HG03460 (cell line): ENCODE measurements around the gene NELFB.
"Not testable (repeated sequence)": the region's sequence is repeated elsewhere in the genome, so short reads cannot be mapped to it uniquely, and the experiment has no call there.

Source experiments
- ATAC-seq: cut with Tn5 transposase; IDR thresholded peaks from one replicate; pipeline ENCODE4 v1.9.1; 2021; ENCODE audit not compliant: unreplicated experiment

Gene NELFB

DNA sequence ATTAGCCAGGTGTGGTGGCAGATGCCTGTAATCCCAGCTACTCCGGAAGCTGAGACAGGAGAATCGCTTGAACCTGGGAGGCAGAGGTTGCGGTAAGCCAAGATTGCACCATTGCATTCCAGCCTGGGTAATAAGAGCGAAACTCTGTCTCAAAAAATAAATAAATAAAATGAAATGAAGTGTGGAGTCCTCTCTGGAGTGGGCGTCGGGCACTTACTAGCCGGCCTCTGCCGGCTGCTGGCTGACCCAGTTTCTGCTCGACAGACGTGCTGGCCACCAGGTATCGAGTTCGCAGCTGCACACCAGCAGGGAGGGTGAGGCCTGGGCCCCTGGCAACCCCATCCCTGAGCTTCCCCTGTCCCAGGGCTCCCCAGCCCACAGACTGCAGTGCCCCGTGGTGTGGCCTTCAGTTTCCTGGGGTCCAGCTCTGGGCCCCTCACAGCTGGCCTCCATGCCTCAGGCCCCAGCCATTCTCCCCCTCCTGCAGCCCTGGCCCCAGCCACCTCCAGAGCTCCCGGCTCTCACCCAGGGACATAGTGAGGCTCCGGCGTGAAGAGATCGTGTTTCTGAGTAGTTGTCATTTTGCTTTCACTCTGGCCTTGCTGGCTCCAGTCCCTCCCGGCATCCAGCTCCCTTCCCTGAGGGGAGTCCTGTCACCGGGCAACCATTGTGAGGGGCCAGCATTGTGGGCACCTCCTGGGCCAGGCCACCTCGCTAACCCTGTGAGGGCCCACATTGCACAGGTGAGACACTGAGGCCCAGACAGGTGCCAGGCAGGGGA lies 7.8 kb upstream of the NELFB start:
- no peak for ATAC-seq

DNA sequence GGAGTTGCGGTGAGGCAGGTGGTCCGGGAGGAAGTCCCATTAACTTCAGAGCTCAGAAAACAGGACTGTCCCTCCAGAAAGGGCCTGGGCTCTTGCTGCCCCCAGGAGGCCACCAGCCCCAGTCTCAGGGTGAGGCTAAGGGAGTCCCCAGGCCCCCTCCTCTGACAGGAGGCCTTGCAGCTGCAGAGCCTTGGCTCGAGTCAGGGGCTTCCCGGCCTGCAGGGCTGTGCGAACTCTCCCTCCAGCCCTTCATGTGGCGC lies 7.3 kb upstream of the NELFB start:
- no peak for ATAC-seq

DNA sequence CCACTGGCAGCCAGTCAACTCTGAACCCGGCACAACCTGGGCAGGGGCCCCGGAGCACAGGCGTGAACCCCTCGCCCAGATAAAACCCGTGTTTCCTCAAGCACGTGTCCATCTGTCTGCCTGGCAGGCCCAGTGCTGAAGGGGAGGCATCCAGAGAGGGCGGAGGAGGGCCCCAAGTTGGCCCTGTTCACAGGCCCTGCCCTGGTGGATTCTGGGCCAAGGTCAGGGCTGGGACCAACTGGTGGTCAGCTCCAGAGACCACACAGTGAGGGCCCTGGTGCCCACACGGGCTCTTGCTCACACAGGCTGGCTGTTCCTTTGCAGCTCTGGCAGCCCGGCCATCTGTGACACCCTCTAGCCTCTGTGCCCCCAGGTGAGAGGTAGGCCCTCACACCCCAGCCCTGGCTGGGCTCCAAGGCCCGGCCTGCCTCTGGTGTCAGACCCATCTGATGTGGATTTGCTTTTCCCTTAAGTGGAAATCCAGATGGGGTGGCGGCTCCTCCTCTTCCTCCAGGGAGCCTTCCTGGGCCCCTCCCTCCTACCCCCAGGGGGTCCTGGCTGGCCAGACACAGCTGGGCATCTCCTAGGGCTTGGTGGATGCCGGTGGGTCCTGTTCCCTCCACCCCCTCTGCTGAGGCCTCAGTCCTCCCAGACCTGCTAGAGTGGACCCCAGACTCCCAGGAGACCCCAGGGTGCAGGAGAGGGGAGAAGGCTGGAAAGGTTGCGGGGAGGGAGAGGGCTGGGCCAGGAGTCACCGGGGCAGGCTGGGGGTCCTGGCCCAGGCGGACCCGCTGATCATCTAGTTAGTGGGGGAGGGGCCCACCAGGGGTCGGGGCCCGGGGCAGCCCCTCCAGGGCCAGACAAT lies 4.6 kb upstream of the NELFB start:
- ATAC-seq: no peak

DNA sequence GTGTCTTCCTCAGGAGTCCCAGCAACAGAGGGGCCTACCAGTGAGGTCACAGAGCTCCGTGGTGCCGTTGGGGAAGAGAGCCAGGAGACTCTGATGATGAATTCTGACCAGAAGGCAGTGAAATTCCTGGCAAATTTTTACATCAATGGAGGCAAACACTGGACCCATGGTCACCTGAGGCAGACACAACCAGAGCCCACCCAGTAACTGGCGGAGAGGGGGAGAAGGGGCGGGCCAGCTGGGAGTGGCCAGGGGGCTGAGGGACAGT lies 4.0 kb upstream of the NELFB start, which contains the start of gene STPG3:
STPG3 (plus strand) TSS at position 93 of the 268 bp plus-strand sequence; CDS start at position 94, 1 bp downstream.
- no peak for ATAC-seq

DNA sequence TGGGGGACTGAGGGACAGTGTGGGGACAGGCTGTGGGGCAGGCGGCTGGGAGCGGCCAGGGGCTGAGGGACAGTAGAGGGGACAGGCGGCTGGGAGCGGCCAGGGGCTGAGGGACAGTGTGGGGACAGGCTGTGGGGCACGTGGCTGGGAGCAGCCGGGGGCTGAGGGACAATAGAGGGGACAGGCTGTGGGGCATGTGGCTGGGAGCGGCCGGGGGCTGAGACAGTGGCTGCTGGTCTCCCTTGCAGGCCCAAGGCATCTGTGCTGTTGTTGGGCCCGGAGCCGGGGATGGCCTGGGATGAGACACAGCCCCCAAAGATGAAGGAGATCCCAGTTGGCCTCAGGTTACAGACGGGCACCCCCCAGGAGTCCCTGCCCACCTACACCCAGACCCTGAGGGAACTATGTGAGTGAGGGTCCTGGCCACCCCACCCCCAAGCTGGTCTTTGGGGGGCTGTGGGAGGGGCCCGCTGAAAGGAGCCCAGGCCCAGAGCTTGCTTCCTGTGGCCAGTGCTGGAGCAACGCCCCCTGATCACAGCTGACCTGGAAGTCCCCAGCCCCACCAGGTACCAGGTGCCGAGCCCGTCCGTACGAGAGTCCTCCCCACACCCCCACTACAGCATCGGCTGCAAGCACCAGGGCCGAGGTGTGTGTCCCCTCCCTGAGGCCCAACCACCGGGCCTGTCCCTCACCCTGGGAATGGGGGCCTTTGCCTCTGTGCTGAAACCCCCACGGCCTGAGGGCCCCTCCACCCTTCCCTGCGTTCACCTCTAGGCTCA lies 3.4 kb upstream of the NELFB start:
- no peak for ATAC-seq

DNA sequence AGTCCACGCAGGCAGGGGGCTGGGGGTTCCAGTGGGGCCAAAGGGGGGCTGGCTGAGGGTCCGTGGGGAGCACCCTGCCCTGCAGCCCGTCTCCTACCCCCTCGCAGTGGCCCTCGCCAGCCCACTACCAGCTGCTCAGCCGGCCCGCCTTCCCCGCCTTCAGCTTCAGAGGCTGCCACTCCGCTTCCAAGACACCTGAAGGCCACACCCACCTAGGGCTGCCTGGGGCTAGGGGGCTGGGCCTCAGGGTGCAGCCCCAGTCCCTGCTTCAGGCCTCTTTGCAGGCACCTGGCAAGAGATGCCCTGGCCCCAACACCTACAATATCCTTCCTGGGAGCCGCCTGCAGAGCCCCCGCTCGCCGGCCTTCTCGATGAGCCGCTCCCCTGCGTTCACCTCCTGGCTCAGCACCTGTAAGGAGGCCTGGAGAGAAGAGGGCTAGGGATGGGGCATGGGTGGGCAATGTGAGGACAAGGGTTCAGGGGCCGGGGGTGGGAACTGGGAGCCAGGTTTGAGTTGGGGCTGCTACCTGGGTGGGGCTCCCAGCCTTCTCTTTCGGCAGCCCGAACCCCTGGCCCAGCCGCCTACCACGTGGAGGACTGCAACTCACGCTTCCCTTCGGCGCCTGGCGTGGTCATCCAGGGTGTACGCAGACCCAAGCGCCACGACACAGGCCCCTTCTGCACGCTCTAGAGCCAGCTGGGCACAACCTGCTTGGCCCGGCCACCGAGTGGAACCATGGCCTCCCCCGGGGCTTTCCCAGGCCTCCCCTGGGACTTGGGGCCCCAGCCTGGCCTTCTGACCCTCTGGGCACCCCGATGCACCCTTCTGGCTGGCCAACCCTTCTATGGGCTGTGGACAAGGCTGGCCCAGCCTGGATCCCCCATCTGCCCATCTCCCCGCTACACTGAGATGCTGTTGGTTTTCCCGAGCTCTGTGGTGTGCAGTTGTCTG lies 2.3 kb upstream of the NELFB start:
- no peak for ATAC-seq

DNA sequence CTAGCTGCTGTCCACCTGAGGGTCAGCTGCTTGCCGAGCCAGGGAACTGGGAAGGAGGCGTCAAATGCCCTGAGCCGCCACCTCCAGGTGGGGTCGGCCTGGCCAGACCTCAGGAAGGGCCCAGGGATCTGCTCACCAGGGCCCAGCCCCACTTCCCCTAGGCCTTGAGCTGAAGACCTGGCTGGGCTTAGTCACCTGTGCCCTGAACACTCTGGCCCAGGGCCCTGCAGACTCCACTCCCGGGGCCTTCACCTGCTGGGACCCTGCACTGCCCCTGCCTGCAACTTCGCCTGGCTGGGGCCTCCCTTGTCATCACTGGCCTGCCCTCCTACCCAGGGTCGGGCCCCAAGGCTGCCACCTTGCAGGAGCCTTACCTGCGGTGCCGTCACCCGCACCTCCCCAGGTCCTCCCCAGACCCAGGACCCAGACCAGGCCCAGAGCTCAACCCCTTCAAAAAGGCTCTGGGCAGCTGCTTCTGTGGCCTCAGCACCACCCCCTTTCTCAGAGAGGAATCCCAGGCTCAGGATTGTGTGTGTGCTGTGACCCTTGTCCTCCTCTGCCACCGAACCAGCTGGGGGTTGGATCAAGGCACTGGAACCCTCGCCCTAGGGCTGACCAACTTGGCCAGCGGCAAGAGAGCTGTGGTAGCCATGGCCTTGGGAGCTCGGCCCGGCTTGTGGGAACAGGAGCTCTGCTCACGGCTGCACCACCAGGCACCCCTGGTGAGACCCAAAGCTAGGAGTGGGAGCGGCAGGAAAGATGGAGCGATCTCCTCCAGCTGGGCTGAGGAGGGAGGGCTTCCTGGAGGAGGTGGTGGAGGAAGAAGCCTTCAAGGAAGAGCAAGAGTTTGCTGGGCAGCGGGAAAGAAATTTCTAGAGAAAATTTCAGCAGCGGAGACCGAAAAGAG lies 1.2 kb upstream of the NELFB start:
- no peak for ATAC-seq

DNA sequence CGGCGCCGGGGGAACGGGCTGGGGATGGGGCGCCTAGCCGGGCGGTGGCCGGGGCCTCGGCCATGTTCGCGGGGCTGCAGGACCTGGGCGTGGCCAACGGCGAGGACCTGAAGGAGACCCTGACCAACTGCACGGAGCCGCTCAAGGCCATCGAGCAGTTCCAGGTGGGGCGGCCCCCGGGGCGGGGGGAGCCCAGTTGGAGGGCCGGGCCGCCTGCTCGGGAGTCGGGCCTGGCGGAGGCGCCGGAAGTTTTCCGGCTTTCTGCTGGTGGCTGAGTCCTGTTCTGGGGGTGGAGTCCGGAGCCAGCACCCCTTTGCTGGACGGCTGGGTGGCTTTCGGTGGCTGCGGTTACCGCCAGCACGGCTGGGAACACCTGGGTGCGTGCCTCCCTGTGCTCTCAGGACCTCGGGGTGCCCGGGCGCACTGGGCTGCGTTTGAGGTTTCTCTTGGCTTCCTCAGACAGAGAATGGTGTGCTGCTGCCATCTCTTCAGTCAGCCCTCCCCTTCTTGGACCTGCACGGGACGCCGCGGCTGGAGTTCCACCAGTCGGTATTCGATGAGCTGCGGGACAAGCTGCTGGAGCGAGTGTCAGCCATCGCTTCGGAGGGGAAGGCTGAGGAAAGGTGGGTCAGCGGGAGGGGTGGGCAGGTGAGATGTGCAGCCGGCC lies 454 bp downstream of the NELFB start:
- ATAC-seq: no peak

DNA sequence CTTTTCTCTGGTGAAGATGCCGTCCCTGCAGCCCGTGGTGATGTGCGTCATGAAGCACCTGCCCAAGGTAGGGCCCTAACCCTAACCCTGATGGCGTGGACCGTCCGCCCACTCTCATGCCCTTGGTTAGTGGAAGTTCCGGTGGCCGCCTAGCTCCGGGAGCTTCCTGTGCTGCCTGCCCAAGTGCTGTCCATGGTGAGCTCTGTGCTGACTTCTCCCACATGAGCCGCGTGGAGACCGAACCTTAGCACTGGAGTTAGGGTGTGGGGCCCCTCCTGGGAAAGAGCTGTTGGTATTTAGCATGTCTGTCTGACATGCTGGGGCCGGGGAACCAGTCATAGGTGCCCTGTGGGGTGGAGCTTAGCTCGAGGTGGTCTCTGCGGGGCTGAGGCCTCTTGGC lies 1.2 kb downstream of the NELFB start:
- no peak for ATAC-seq

DNA sequence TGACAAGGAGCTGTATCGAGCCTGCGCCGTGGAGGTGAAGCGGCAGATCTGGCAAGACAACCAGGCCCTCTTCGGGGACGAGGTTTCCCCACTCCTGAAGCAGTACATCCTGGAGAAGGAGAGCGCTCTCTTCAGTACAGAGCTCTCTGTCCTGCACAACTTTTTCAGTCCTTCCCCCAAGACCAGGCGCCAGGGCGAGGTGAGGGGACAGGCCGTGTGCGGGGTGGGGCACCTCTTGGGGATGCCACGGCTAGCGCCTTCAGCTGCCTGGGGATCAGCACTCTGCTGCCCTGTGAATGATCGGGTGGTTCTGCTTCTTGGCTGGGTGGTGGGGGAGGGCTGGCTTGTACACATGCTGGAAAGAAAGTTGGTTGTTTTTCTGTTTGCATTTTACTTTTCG lies 1.7 kb downstream of the NELFB start:
- no peak for ATAC-seq

DNA sequence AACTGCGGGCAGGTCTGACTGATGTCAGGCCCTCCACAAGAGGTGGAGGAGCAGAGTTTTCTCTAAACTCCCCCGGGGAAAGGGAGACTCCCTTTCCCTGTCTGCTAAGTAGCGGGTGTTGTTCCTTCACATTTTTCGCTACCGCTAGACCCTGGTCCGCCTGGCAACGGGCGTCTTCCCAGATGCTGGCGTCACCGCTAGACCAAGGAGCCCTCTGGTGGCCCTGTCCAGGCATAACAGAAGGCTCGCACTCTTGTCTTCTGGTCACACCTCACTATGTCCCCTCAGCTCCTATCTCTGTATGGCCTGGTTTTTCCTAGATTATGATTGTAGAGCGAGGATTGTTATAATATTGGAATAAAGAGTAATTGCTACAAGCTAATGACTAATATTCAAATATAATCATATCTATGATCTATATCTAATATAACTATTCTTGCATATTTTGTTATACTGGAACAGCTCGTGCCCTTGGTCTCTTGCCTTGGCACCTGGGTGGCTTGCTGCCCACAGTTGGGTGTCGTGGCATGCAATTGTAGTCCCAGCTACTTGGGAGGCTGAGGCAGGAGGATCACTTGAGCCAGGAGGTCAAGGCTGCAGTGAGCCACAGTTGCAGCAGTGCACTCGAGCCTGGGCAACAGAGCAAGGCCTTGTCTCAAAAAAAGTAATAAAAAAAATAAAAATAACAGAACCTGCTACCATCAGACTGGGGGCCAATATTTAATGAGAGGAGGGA lies 7.2 kb downstream of the NELFB start:
- ATAC-seq: not testable (repeated sequence)

DNA sequence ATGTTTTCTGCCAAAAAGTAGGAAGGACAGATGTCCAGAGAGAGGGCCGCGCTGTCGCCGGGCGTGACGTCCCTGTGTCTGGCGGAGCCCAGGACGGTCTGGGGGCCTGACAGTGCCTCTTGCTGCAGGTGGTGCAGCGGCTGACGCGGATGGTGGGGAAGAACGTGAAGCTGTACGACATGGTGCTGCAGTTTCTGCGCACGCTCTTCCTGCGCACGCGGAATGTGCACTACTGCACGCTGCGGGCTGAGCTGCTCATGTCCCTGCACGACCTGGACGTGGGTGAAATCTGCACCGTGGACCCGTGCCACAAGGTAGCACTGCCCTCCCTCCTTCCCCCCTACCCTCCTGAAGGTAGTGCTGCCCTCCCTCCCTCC lies 7.8 kb downstream of the NELFB start:
- ATAC-seq: no peak

DNA sequence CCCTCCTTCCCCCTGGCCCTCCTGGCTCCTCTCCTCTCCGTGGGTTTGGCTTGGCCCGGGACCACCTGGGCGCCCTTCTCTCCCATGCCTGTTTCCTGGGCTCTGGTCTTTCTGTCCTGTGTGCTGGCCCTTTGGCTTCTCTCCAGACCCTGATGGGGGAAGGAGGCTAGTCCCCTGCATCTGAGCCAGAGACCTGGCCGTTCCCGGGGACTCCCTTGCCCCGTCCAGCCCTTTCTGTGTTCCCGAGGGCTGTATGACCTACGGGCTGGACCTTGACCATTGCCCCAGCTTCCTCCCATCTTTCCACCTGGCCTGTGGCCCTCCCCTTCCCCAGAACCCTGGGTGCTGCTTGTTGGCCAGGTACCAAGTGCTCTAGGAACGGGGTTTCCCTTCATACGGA lies 8.4 kb downstream of the NELFB start:
- ATAC-seq: no peak

DNA sequence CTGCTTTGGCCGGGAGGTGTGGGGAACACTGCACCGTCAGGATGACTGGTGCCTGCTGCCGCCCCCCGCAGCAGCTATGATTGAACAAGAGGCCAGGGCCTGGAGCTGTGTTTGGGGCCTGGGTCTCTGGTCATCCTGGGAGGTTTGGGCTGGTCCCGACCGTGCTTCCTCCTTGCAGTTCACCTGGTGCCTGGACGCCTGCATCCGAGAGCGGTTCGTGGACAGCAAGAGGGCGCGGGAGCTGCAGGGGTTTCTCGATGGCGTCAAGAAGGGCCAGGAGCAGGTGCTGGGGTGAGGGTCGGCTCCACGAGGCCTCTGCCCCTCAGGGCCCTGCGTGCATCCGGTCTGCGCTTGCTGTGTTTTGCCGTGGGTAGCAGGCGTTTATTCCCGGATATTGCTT lies 8.9 kb downstream of the NELFB start:
- ATAC-seq: no peak

DNA sequence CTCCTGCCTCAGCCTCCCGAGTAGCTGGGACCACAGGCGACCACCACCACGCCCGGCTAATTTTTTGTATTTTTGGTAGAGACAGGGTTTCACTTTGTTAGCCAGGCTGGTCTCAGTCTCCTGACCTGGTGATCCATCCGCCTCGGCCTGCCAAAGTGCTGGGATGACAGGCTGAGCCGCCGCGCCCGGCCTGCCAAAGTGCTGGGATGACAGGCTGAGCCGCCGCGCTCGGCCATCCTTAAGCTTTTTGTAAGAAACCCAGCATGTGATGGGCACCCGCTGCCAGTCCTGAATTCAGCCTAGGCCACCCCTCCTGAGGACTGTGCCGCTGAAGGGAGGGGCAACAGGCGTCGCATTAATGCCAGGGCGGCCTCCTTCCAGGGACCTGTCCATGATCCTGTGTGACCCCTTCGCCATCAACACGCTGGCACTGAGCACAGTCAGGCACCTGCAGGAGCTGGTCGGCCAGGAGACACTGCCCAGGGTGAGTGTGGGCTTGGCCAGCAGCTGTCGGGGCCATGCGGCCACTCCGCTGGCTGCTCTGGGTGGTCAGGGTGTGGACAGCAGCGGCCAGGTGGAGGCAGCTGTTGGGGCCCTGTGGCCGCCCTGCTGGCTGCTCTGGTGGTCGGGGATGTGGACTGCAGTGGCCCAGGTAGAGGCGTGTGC lies 10.5 kb downstream of the NELFB start:
- ATAC-seq: no peak

DNA sequence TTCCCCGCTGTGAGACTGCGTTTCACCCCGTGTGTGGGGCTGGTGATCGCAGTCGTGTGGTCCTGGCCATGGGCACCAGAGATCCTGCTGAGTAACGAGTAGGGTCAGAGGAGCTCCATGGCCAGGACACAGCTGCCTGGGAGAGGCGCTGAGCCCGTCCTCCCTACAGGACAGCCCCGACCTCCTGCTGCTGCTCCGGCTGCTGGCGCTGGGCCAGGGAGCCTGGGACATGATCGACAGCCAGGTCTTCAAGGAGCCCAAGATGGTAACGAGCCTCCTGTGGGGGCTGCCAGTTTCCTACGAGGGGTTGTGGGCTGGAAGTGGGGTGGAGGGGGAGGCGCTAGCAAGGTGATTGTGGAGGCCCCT lies 11.0 kb downstream of the NELFB start:
- ATAC-seq: no peak

DNA sequence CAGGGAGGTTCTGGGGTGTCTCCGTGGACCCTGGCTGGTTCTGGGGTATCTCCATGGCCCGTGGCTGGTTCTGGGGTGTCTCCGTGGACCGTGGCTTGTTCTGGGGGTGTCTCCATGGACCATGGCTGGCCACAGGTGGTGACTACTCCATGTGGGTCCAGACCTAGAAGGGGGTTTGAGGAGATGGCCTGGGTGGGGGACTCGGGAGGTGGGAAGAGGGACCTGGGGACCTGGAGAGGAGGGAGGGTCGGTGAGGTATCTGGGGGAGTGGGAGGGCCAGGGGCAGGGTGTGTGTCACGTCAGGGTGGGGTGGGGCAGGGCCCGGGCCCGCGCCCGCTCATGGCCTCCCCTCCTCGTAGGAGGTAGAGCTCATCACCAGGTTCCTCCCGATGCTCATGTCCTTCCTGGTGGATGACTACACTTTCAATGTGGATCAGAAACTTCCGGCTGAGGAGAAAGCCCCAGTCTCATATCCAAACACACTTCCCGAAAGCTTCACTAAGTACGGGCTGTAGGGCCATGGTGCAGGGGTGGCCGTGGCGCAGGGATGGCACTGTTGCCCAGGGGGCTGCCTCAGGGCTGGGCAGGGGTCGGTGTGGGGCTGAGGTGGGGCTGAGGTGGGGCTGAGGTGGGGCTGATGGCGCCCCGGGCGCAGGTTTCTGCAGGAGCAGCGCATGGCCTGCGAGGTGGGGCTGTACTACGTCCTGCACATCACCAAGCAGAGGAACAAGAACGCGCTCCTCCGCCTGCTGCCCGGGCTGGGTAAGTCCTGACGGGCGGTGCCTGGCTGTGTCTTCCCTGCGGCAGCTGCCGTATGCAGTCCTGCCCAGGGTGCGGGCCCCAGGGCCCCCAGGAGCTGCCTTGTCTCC lies 11.7 kb downstream of the NELFB start:
- ATAC-seq: no peak
